Astrocyte (in vitro differentiated cells and primary cell): ENCODE data around the gene AUNIP. TPM values are rescaled to one million over a fixed set of nuclear protein-coding genes. Genes with fewer than 3 reads are reported as not detected.
A peak's percentile ranks its signal among the peaks of the same experiment; 100 is the strongest.

ENCODE experiments used
- DNase-seq: peaks from one replicate; pipeline ENCODE4 v3.0.0-alpha.2; 2010; ENCODE audit warnings: low read depth
- FAIRE-seq: peaks from 2 replicates; lab custom pipeline; 2011; peaks lifted over from hg19 to GRCh38; lab: Jason Lieb, UNC
- H2AFZ ChIP-seq: 2 replicates; pipeline ENCODE4 v1.6.0; 2012; ENCODE audit warnings: low read depth, low read length, inconsistent platforms
- H3K27ac ChIP-seq: 2 replicates; pipeline ENCODE4 v1.5.1; 2011; ENCODE audit warnings: low read depth, low read length, inconsistent platforms
- H3K27me3 ChIP-seq: 2 replicates; pipeline ENCODE4 v1.6.0; 2011; ENCODE audit warnings: low read length, inconsistent platforms; ENCODE audit not compliant: insufficient read depth
- H3K36me3 ChIP-seq: 2 replicates; pipeline ENCODE4 v1.5.1; 2011; ENCODE audit warnings: low read length, inconsistent platforms; ENCODE audit not compliant: insufficient read depth
- H3K4me1 ChIP-seq: 2 replicates; pipeline ENCODE4 v1.5.1; 2011; ENCODE audit warnings: low read length, inconsistent platforms; ENCODE audit not compliant: insufficient read depth
- H3K4me2 ChIP-seq: 2 replicates; pipeline ENCODE4 v1.6.0; 2012; ENCODE audit warnings: low read length, inconsistent platforms
- H3K4me3 ChIP-seq: 2 replicates; pipeline ENCODE4 v1.5.1; 2011; ENCODE audit warnings: low read depth, mild to moderate bottlenecking, low read length, inconsistent platforms; ENCODE audit not compliant: insufficient read depth
- H3K79me2 ChIP-seq: 2 replicates; pipeline ENCODE4 v1.6.0; 2012; ENCODE audit warnings: mild to moderate bottlenecking, low read length, inconsistent platforms; ENCODE audit not compliant: insufficient read depth
- H3K9ac ChIP-seq: 2 replicates; pipeline ENCODE4 v1.6.0; 2012; ENCODE audit warnings: mild to moderate bottlenecking, low read length, inconsistent platforms
- H3K9me3 ChIP-seq: 2 replicates; pipeline ENCODE4 v1.5.1; 2012; ENCODE audit warnings: low read depth, mild to moderate bottlenecking, low read length, inconsistent platforms; ENCODE audit not compliant: insufficient read depth
- H4K20me1 ChIP-seq: 2 replicates; pipeline ENCODE4 v1.6.0; 2012; ENCODE audit warnings: low read length, inconsistent platforms; ENCODE audit not compliant: insufficient read depth
- H3K27ac Mint-ChIP-seq: one replicate; pipeline ENCODE4 v1.8.0; 2021; ENCODE audit warnings: mild to moderate bottlenecking, mixed read lengths; ENCODE audit not compliant: unreplicated experiment
- H3K27me3 Mint-ChIP-seq: one replicate; pipeline ENCODE4 v1.8.0; 2021; ENCODE audit warnings: low read depth, mixed read lengths; ENCODE audit not compliant: unreplicated experiment
- H3K36me3 Mint-ChIP-seq: one replicate; pipeline ENCODE4 v1.8.0; 2021; ENCODE audit warnings: low read depth, mixed read lengths; ENCODE audit not compliant: unreplicated experiment
- H3K4me1 Mint-ChIP-seq: one replicate; pipeline ENCODE4 v1.8.0; 2021; ENCODE audit warnings: low read depth, mixed read lengths; ENCODE audit not compliant: unreplicated experiment
- H3K4me3 Mint-ChIP-seq: one replicate; pipeline ENCODE4 v1.8.0; 2021; ENCODE audit warnings: mild to moderate bottlenecking, moderate library complexity, mixed read lengths; ENCODE audit not compliant: unreplicated experiment
- H3K9me3 Mint-ChIP-seq: one replicate; pipeline ENCODE4 v1.8.0; 2021; ENCODE audit warnings: mild to moderate bottlenecking, mixed read lengths; ENCODE audit not compliant: unreplicated experiment
- CTCF ChIP-seq: IDR thresholded peaks from 2 replicates; pipeline ENCODE4 v1.5.1; 2011; ENCODE audit warnings: low read depth, mild to moderate bottlenecking, inconsistent platforms, low read length, moderate library complexity; ENCODE audit not compliant: insufficient read depth
- EZH2 ChIP-seq: IDR thresholded peaks from 2 replicates; pipeline ENCODE4 v1.6.1; 2012; ENCODE audit warnings: mild to moderate bottlenecking, low read length, inconsistent platforms; ENCODE audit not compliant: insufficient read depth
- total RNA-seq: library from RNA; stranded (reverse); gene quantifications from 2 replicates; pipeline ENCODE4 v1.2.1, GENCODE V29; 2021

Gene AUNIP
- total RNA-seq, 1 donor from 2014 or later: 2.1 TPM

GRCh38 chr1:25903986-25904385 lies 44.7 kb upstream of the AUNIP start:
- no peaks in the 10 kb centered on the region for H3K27me3 ChIP-seq
- Mint-ChIP-seq H3K27ac (no peak overlapping the region), H3K4me1 (peaks cover 7% of the 10 kb centered on the region), H3K4me3 (peak overlapping the region; percentile 93), H3K27me3 (peaks cover 1% of the 10 kb centered on the region), H3K9me3 (no peaks in the 10 kb centered on the region), H3K36me3 (peaks cover 13% of the 10 kb centered on the region)
- H3K4me1 ChIP-seq: peaks cover 13% of the 10 kb centered on the region
- peaks cover 8% of the 10 kb centered on the region for H4K20me1 ChIP-seq
- H3K4me3 ChIP-seq: peak overlapping the region; percentile 92
- H3K4me2 ChIP-seq: peak overlapping the region; percentile 90
- peaks cover 60% of the 10 kb centered on the region for H3K79me2 ChIP-seq
- peaks cover 37% of the 10 kb centered on the region for H3K36me3 ChIP-seq
- TF ChIP-seq EZH2 (no peak), CTCF (no peak)
- H3K27ac ChIP-seq: no peak overlapping the region
- DNase-seq (no peak), FAIRE-seq (no peak)
- H3K9me3 ChIP-seq: no peaks in the 10 kb centered on the region
- no peak overlapping the region for H2AFZ ChIP-seq
- H3K9ac ChIP-seq: peak overlapping the region; percentile 91

- TF ChIP-seq EZH2: no peak
- TF ChIP-seq CTCF: no peak
- DNase-seq (no peak), FAIRE-seq (no peak)
- Histone ChIP-seq H3K9me3 (no peaks in the 10 kb centered on the region), H3K9ac (no peak overlapping the region), H3K27ac (no peak overlapping the region), H4K20me1 (peaks cover 13% of the 10 kb centered on the region), H3K4me3 (no peak overlapping the region), H3K4me1 (peaks cover 13% of the 10 kb centered on the region), H2AFZ (no peak overlapping the region), H3K36me3 (peaks cover 46% of the 10 kb centered on the region), H3K27me3 (no peaks in the 10 kb centered on the region), H3K4me2 (no peak overlapping the region), H3K79me2 (peaks cover 60% of the 10 kb centered on the region)
- H3K36me3 Mint-ChIP-seq: peaks cover 18% of the 10 kb centered on the region
- H3K4me1 Mint-ChIP-seq: peaks cover 7% of the 10 kb centered on the region
- no peak overlapping the region for H3K27ac Mint-ChIP-seq
- no peak overlapping the region for H3K4me3 Mint-ChIP-seq
- peaks cover 1% of the 10 kb centered on the region for H3K27me3 Mint-ChIP-seq
- H3K9me3 Mint-ChIP-seq: no peaks in the 10 kb centered on the region
Measured at GRCh38 chr1:25902462-25902861, 43.2 kb upstream of the AUNIP start.

- H3K9me3 Mint-ChIP-seq: no peaks in the 10 kb centered on the region
- Histone ChIP-seq H4K20me1 (peaks cover 12% of the 10 kb centered on the region), H3K9ac (no peak overlapping the region), H3K79me2 (peaks cover 59% of the 10 kb centered on the region), H3K36me3 (peaks cover 46% of the 10 kb centered on the region), H3K4me1 (peaks cover 20% of the 10 kb centered on the region), H3K4me3 (no peak overlapping the region), H2AFZ (no peak overlapping the region), H3K4me2 (no peak overlapping the region), H3K9me3 (no peaks in the 10 kb centered on the region), H3K27ac (no peak overlapping the region), H3K27me3 (no peaks in the 10 kb centered on the region)
- TF ChIP-seq CTCF (no peak), EZH2 (no peak)
- peaks cover 23% of the 10 kb centered on the region for H3K4me1 Mint-ChIP-seq
- no peak overlapping the region for H3K4me3 Mint-ChIP-seq
- H3K36me3 Mint-ChIP-seq: peaks cover 20% of the 10 kb centered on the region
- no peak for DNase-seq
- no peaks in the 10 kb centered on the region for H3K27me3 Mint-ChIP-seq
- FAIRE-seq: no peak
- no peak overlapping the region for H3K27ac Mint-ChIP-seq
Measured at GRCh38 chr1:25900219-25900618, 41.0 kb upstream of the AUNIP start.
